HG03159 (cell line): ENCODE results near the gene SLC49A3.

Source experiments
- ATAC-seq: cut with Tn5 transposase; IDR thresholded peaks from one replicate; pipeline ENCODE4 v1.9.1; 2021; ENCODE audit warnings: mild to moderate bottlenecking, moderate library complexity; ENCODE audit not compliant: unreplicated experiment

SLC49A3 gene

GRCh38 chr4:667545-667925 is 21.4 kb downstream of the SLC49A3 start:
- no peak for ATAC-seq

- ATAC-seq, result no peak
Measured at GRCh38 chr4:666822-667544, 22.0 kb downstream of the SLC49A3 start.

GRCh38 chr4:666436-666810 is 22.5 kb downstream of the SLC49A3 start:
- ATAC-seq, result no peak

- no peak for ATAC-seq
Measured at GRCh38 chr4:665751-666435, 23.1 kb downstream of the SLC49A3 start.

- ATAC-seq, result no peak
Measured at GRCh38 chr4:665381-665750, 23.6 kb downstream of the SLC49A3 start.

GRCh38 chr4:664713-665231 is 24.2 kb downstream of the SLC49A3 start:
- ATAC-seq, result no peak

GRCh38 chr4:663438-664428 is 25.2 kb downstream of the SLC49A3 start:
- ATAC-seq, result peak; percentile 55

GRCh38 chr4:663046-663437 is 25.9 kb downstream of the SLC49A3 start:
- no peak for ATAC-seq

- ATAC-seq, result no peak
Measured at GRCh38 chr4:661881-662761, 26.8 kb downstream of the SLC49A3 start.

- no peak for ATAC-seq
Measured at GRCh38 chr4:661231-661630, 27.7 kb downstream of the SLC49A3 start.

- ATAC-seq, result no peak
Measured at GRCh38 chr4:660401-660800, 28.6 kb downstream of the SLC49A3 start.

GRCh38 chr4:659851-660250 is 29.1 kb downstream of the SLC49A3 start:
- no peak for ATAC-seq

- ATAC-seq, result no peak
Measured at GRCh38 chr4:658681-659667, 30.0 kb downstream of the SLC49A3 start.

GRCh38 chr4:657834-658667 is 30.9 kb downstream of the SLC49A3 start:
- ATAC-seq, result no peak

GRCh38 chr4:657338-657833 is 31.6 kb downstream of the SLC49A3 start:
- ATAC-seq, result no peak

- no peak for ATAC-seq
Measured at GRCh38 chr4:656436-657337, 32.3 kb downstream of the SLC49A3 start.
